T-cell (primary cell): ENCODE results near the gene ACSL1. TPM values are rescaled to one million over a fixed set of nuclear protein-coding genes. Genes with fewer than 3 reads are reported as not detected.

Experiments used
- ATAC-seq, 4 experiments: fragments of 200-7000 bp in 3 of 4; fragments of 150-1000 bp in 1 of 4; cut with Tn5 transposase; replicated peaks in 1 of 4; 1 replicate in 3 of 4; 2 replicates in 1 of 4; pipeline ENCODE4 v1.10.0; 2021; ENCODE audit warnings: moderate library complexity in 3 of 4, mild to moderate bottlenecking in 2 of 4, moderate number of reproducible peaks in 1 of 4
- CTCF ChIA-PET, 2 donors: fragments of 300-600 bp; sonication (Branson Sonifier 250); formaldehyde crosslinking; loops; one replicate each; lab custom pipeline; 2022; ENCODE audit warnings: antibody characterized with exemption in 2 of 2; lab: Charles Lee
- POLR2A ChIA-PET, 2 donors: fragments of 300-600 bp; sonication (Branson Sonifier 250); formaldehyde crosslinking; loops; one replicate each; lab custom pipeline; 2022; ENCODE audit warnings: antibody characterized with exemption in 2 of 2; lab: Charles Lee
- DNase-seq, 35 experiments: peaks; one replicate each; pipeline versions ENCODE4 v3.0.0 to v3.0.0-alpha.2; 2013 to 2023
- H3K27ac ChIP-seq: one replicate; pipeline ENCODE4 v1.5.1; 2013; ENCODE audit warnings: low read length
- H3K27me3 ChIP-seq, 2 experiments: replicated peaks in 1 of 2; 1 replicate in 1 of 2; 2 replicates in 1 of 2; pipeline versions ENCODE4 v1.6.1 to v1.7.0; 2013; ENCODE audit warnings: low read length in 1 of 2, mixed read lengths in 1 of 2; ENCODE audit not compliant: control insufficient read depth in 2 of 2, insufficient read depth in 2 of 2; ENCODE audit errors: extremely low read depth in 1 of 2
- H3K36me3 ChIP-seq, 2 donors: 1 replicate in 1 of 2; 2 replicates in 1 of 2; pipeline versions ENCODE4 v1.6.1 to v1.7.0; 2013; ENCODE audit warnings: low read length in 1 of 2; ENCODE audit not compliant: control insufficient read depth in 2 of 2, insufficient read depth in 1 of 2; ENCODE audit errors: extremely low read depth in 1 of 2
- H3K4me1 ChIP-seq, 2 experiments: 1 replicate in 1 of 2; 2 replicates in 1 of 2; pipeline versions ENCODE4 v1.6.1 to v1.7.0; 2013; ENCODE audit warnings: low read length in 2 of 2, mixed read lengths in 1 of 2; ENCODE audit not compliant: insufficient read depth in 2 of 2, control insufficient read depth in 1 of 2; ENCODE audit errors: extremely low read depth in 1 of 2
- H3K4me3 ChIP-seq, 2 donors: 1 replicate in 1 of 2; 2 replicates in 1 of 2; pipeline versions ENCODE4 v1.5.1 to v1.7.0; 2013; ENCODE audit warnings: mild to moderate bottlenecking in 2 of 2, low read length in 1 of 2, moderate library complexity in 1 of 2; ENCODE audit not compliant: control insufficient read depth in 1 of 2; ENCODE audit errors: extremely low read depth in 1 of 2
- H3K9me3 ChIP-seq: 2 replicates; pipeline ENCODE4 v1.7.0; 2013
- H3K27ac Mint-ChIP-seq, 2 donors: one replicate each; pipeline ENCODE4 v1.8.0; 2020 to 2021; ENCODE audit warnings: mild to moderate bottlenecking in 2 of 2, mixed read lengths in 2 of 2
- H3K27me3 Mint-ChIP-seq, 2 donors: one replicate each; pipeline ENCODE4 v1.8.0; 2021 to 2022; ENCODE audit warnings: mixed read lengths in 2 of 2
- H3K36me3 Mint-ChIP-seq: one replicate; pipeline ENCODE4 v1.8.0; 2021; ENCODE audit warnings: mixed read lengths
- H3K4me1 Mint-ChIP-seq, 3 donors: one replicate each; pipeline ENCODE4 v1.8.0; 2020 to 2022; ENCODE audit warnings: mixed read lengths in 3 of 3, mild to moderate bottlenecking in 1 of 3
- H3K4me3 Mint-ChIP-seq, 3 donors: one replicate each; pipeline ENCODE4 v1.8.0; 2020 to 2022; ENCODE audit warnings: mild to moderate bottlenecking in 3 of 3, mixed read lengths in 3 of 3, moderate library complexity in 3 of 3
- H3K9me3 Mint-ChIP-seq, 3 donors: one replicate each; pipeline ENCODE4 v1.8.0; 2020 to 2022; ENCODE audit warnings: mixed read lengths in 3 of 3
- WGBS: methylation state at CpG from one replicate; pipeline ENCODE4 v1.1.5; 2013; ENCODE audit warnings: missing lambda C conversion rate; ENCODE audit not compliant: insufficient coverage; 5-methylcytosine and 5-hydroxymethylcytosine counted together
- total RNA-seq, 35 experiments: library from RNA in 6 of 35; stranded (reverse) in 6 of 35; fragments of 120-200 nt in 1 of 35; gene quantifications; one replicate each; pipeline versions ENCODE4 v1.2.1 to v1.2.4 and lab custom pipeline; 2013 to 2026

ACSL1 gene
- total RNA-seq, 5 donors from 2014 or later (not counting 1 experiment from before 2014, with no cell fraction given): 8.6 to 13.7 (median 11.3) TPM

DNA sequence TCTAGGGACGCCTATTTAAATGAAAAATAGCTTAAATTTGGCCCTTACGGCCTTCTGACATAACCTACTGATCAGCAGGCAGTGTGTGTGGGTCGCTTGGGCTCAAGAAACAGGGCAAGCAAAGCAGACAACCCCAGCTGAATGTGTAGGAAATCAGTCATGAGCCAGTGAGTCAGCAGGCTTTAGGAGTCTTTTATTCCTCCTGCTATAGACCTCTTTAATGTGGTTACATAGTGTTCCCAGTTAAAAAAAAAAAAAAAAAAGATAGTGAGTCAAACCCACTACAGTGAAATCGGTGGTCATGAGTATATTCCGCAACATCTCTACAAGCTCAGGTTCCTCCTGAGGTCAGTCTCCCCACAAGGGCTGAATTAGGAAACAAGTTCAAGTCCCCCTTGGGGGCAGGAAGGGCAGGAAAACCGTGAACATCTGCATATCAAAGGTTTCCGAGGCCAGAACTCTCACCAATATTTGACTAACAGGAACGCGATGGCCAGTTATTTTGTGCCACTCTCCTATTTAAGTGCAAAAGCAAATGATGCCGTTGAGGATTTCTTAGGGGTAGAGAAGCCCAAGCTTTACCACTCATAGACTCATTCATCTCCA lies 32.7 kb downstream of the ACSL1 start:
- Mint-ChIP-seq H3K4me1 (peaks cover 22 to 28% (median 25%) of the 10 kb centered on the region in 3 donors), H3K27me3 (no peaks in the 10 kb centered on the region), H3K4me3 (no peak overlapping the region), H3K27ac (peak overlapping the region in 1 of 2 donors; percentile 35), H3K36me3 (peaks cover 22% of the 10 kb centered on the region), H3K9me3 (no peaks in the 10 kb centered on the region)
- ATAC-seq (peak; percentile 52 to 89 (median 80)), DNase-seq (peak in 4 of 35 experiments; percentile 17 to 31 (median 22))
- Histone ChIP-seq H3K27me3 (no peaks in the 10 kb centered on the region), H3K4me3 (no peak overlapping the region), H3K9me3 (no peaks in the 10 kb centered on the region), H3K4me1 (peaks cover 0 to 10% of the 10 kb centered on the region in 2 experiments), H3K36me3 (peaks cover 0 to 3% of the 10 kb centered on the region in 2 donors), H3K27ac (no peak overlapping the region)
- ChIA-PET POLR2A (interaction anchor here (0.6 kb wide), 3 partner anchors 8 to 57 kb away, joined by 3 to 4 read pairs (median 3); no protein-coding TSS in a partner anchor), CTCF (interaction anchor here in 1 of 2 donors (0.6 to 0.7 kb wide), 2 partner anchors 22 to 546 kb away, joined by 5 read pairs; no protein-coding TSS in a partner anchor)
- 17% methylated on average over 2 of the region's 10 CpGs for WGBS

DNA sequence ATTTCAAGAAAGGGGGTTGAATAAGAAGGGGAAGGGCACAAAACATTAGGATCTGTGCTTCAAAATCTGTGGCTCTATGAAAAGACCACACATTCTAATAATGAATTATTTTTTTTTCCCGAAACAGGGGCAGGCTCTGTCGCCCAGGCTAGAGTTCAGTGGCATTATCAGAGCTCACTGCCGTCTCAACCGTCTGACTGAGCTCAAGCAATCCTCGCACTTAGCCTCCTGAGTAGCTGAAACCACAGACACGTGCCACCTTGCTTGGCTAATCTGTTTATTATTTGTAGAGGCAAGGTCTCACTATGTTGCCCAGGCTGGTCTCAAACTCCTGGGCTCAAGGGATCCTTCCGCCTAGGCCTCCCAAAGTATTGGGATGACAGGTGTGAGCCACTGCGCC lies 33.4 kb downstream of the ACSL1 start:
- ChIA-PET POLR2A (interaction anchor here in 1 of 2 donors (0.6 kb wide), 1 partner anchor 28 kb away, joined by 3 read pairs; no protein-coding TSS in a partner anchor), CTCF (interaction anchor here in 1 of 2 donors (0.7 kb wide), 1 partner anchor 546 kb away, joined by 5 read pairs; no protein-coding TSS in a partner anchor)
- H3K36me3 ChIP-seq: peaks cover 2 to 6% of the 10 kb centered on the region in 2 donors
- Mint-ChIP-seq H3K4me3 (no peak overlapping the region), H3K36me3 (peaks cover 27% of the 10 kb centered on the region), H3K27me3 (no peaks in the 10 kb centered on the region), H3K4me1 (peaks cover 22 to 28% (median 25%) of the 10 kb centered on the region in 3 donors), H3K9me3 (no peaks in the 10 kb centered on the region), H3K27ac (no peak overlapping the region)
- H3K4me3 ChIP-seq: no peak overlapping the region
- H3K9me3 ChIP-seq: no peaks in the 10 kb centered on the region
- DNase-seq (no peak), ATAC-seq (no peak)
- WGBS: 91% methylated on average over 6 of the region's 8 CpGs
- no peak overlapping the region for H3K27ac ChIP-seq
- peaks cover 0 to 10% of the 10 kb centered on the region in 2 experiments for H3K4me1 ChIP-seq
- no peaks in the 10 kb centered on the region for H3K27me3 ChIP-seq

- Histone ChIP-seq H3K36me3 (peaks cover 4 to 7% of the 10 kb centered on the region in 2 donors), H3K9me3 (no peaks in the 10 kb centered on the region), H3K4me1 (peaks cover 0 to 10% of the 10 kb centered on the region in 2 experiments), H3K27ac (no peak overlapping the region), H3K27me3 (no peaks in the 10 kb centered on the region), H3K4me3 (no peak overlapping the region)
- no peaks in the 10 kb centered on the region for H3K9me3 Mint-ChIP-seq
- peaks cover 35% of the 10 kb centered on the region for H3K36me3 Mint-ChIP-seq
- peaks cover 22 to 28% (median 25%) of the 10 kb centered on the region in 3 donors for H3K4me1 Mint-ChIP-seq
- no peak overlapping the region for H3K4me3 Mint-ChIP-seq
- DNase-seq: no peak
- no peaks in the 10 kb centered on the region for H3K27me3 Mint-ChIP-seq
- POLR2A ChIA-PET: no interaction called here
- ATAC-seq: no peak
- WGBS: no CpG with 5 or more reads among the region's 3 CpGs
- CTCF ChIA-PET: no interaction called here
- H3K27ac Mint-ChIP-seq: no peak overlapping the region
Observed at GRCh38 chr4:184790826-184791225, 34.9 kb downstream of the ACSL1 start.

DNA sequence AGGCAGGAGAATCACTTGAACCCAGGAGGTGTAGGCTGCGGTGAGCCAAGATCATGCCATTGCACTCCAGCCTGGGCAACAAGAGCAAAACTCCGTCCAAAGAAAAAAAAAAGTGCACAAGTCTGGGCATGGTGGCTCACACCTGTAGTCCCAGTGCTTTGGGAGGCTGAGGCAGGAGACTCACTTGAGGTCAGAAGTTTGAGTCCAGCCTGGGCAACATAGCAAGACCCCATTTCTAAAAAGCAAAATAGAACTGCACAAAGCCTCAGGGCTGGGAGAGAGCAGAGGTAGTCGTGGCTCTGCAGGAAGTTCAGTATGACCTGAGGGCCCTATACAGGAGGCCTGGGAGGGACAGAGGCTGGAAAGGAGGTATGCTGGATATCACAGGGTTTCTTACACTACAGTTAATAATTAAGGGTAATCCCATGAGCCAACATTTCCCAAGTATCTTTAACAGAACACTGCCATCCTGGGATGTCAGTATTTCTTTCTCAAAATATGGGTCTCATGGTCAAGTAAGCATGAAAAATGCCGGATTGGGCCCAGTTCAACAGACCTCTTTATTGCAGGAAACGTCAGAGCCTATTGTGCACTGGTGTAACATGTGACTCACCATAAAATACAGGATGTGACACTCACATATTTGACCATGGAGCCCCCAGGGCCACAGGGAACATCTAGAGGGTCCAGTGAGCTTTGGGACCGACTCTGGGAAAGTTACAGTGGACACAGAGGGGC lies 37.8 kb downstream of the ACSL1 start:
- no peaks in the 10 kb centered on the region for H3K27me3 ChIP-seq
- 89% methylated on average over 5 of the region's 6 CpGs for WGBS
- POLR2A ChIA-PET: no interaction called here
- DNase-seq: no peak
- no peak for ATAC-seq
- H3K9me3 ChIP-seq: no peaks in the 10 kb centered on the region
- H3K27me3 Mint-ChIP-seq: no peaks in the 10 kb centered on the region
- CTCF ChIA-PET: no interaction called here
- H3K4me1 ChIP-seq: peaks cover 0 to 9% of the 10 kb centered on the region in 2 experiments
- H3K27ac Mint-ChIP-seq: no peak overlapping the region
- H3K4me3 Mint-ChIP-seq: no peak overlapping the region
- no peak overlapping the region for H3K27ac ChIP-seq
- peaks cover 4 to 11% of the 10 kb centered on the region in 2 donors for H3K36me3 ChIP-seq
- H3K4me1 Mint-ChIP-seq: peaks cover 14 to 21% (median 17%) of the 10 kb centered on the region in 3 donors
- H3K4me3 ChIP-seq: no peak overlapping the region
- no peaks in the 10 kb centered on the region for H3K9me3 Mint-ChIP-seq
- H3K36me3 Mint-ChIP-seq: peaks cover 46% of the 10 kb centered on the region

DNA sequence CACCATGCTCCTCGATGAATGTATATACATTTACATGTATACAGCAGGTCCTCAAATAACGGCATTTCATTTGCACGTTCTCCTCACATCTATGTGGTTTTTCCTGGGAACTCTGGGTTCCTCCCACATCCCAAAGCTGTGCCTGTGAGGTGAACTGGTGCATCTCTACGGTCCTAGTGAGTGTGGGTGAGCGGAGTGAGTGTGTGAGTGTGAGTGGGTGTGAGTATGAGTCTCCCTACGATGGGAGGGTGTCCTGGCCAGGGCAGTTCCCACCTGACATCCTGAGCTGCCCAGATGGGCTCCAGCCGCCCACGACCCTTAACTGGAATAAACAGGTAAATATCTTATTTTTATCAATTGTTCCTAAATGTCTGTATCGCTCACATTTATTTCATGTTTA lies 40.0 kb downstream of the ACSL1 start:
- CTCF ChIA-PET: interaction anchor here (0.7 kb wide), 2 partner anchors 520 to 526 kb away, joined by 3 to 6 read pairs; no protein-coding TSS in a partner anchor
- H3K4me1 Mint-ChIP-seq: peaks cover 10 to 18% (median 13%) of the 10 kb centered on the region in 3 donors
- POLR2A ChIA-PET: interaction anchor here (0.6 kb wide), 2 partner anchors 99 to 522 kb away, joined by 3 to 5 read pairs; no protein-coding TSS in a partner anchor
- H3K9me3 Mint-ChIP-seq: no peaks in the 10 kb centered on the region
- WGBS: 84% methylated on average over 4 of the region's 9 CpGs
- H3K27me3 ChIP-seq: no peaks in the 10 kb centered on the region
- H3K27me3 Mint-ChIP-seq: no peaks in the 10 kb centered on the region
- H3K4me3 ChIP-seq: no peak overlapping the region
- ATAC-seq: no peak
- H3K27ac Mint-ChIP-seq: no peak overlapping the region
- H3K4me1 ChIP-seq: peaks cover 3 to 7% of the 10 kb centered on the region in 2 experiments
- H3K36me3 Mint-ChIP-seq: peaks cover 52% of the 10 kb centered on the region
- peaks cover 4 to 15% of the 10 kb centered on the region in 2 donors for H3K36me3 ChIP-seq
- H3K27ac ChIP-seq: no peak overlapping the region
- no peak for DNase-seq
- H3K4me3 Mint-ChIP-seq: no peak overlapping the region
- H3K9me3 ChIP-seq: no peaks in the 10 kb centered on the region

GRCh38 chr4:184784628-184785257 lies 41.0 kb downstream of the ACSL1 start:
- no peaks in the 10 kb centered on the region for H3K9me3 Mint-ChIP-seq
- POLR2A ChIA-PET: interaction anchor here in 1 of 2 donors (0.5 kb wide), 1 partner anchor 9 kb away, joined by 4 read pairs; no protein-coding TSS in a partner anchor
- DNase-seq (no peak), ATAC-seq (no peak)
- 85% methylated on average over 5 of the region's 8 CpGs for WGBS
- H3K9me3 ChIP-seq: no peaks in the 10 kb centered on the region
- H3K27me3 Mint-ChIP-seq: no peaks in the 10 kb centered on the region
- peaks cover 3 to 7% of the 10 kb centered on the region in 2 experiments for H3K4me1 ChIP-seq
- no peak overlapping the region for H3K27ac Mint-ChIP-seq
- no peak overlapping the region for H3K27ac ChIP-seq
- no peak overlapping the region for H3K4me3 Mint-ChIP-seq
- peaks cover 52% of the 10 kb centered on the region for H3K36me3 Mint-ChIP-seq
- no peak overlapping the region for H3K4me3 ChIP-seq
- no peaks in the 10 kb centered on the region for H3K27me3 ChIP-seq
- CTCF ChIA-PET: no interaction called here
- H3K4me1 Mint-ChIP-seq: peaks cover 10 to 16% (median 13%) of the 10 kb centered on the region in 3 donors
- H3K36me3 ChIP-seq: peaks cover 4 to 15% of the 10 kb centered on the region in 2 donors
